Measurements from ENCODE around the gene GTF2IRD2. TPM values are rescaled to one million over a fixed set of nuclear protein-coding genes. Genes with fewer than 3 reads are reported as not detected.

GTF2IRD2 gene
- total RNA-seq, 2 donors from 2014 or later, result 9.1 to 19.1 TPM

Other genes starting within 250 kb of the GTF2IRD2 start
- 100 to 1,000 TPM; 131 to 132 TPM for gene GTF2I, start 193.9 kb downstream of the GTF2IRD2 start, total RNA-seq
- gene NCF1, start 77.6 kb downstream of the GTF2IRD2 start, total RNA-seq, result 10 to 100 TPM in 1 of 2 donors, 1 to 10 TPM in 1; 1.9 to 10.8 TPM
- gene CASTOR2, start 113.1 kb upstream of the GTF2IRD2 start, total RNA-seq, result 10 to 100 TPM; 31.0 to 35.6 TPM
- 10 to 100 TPM; 34.3 to 34.8 TPM for gene RCC1L, start 222.2 kb upstream of the GTF2IRD2 start, total RNA-seq
- 10 to 100 TPM; 24.8 to 25.7 TPM for gene GTF2IRD2B, start 241.0 kb upstream of the GTF2IRD2 start, total RNA-seq

Data from left cardiac atrium (tissue), 2 donors.